Adrenal gland (tissue), 5 donors: ENCODE data around the gene OR2A2.
"Not testable (repeated sequence)": the region's sequence is repeated elsewhere in the genome, so short reads cannot be mapped to it uniquely, and the experiment has no call there.

Experiments used
- POLR2A ChIP-seq, 2 donors: fragments of 450-650 bp; IDR thresholded peaks; one replicate each; pipeline ENCODE4 v1.6.1; 2017; ENCODE audit warnings: antibody characterized with exemption in 2 of 2, mild to moderate bottlenecking in 2 of 2, moderate library complexity in 1 of 2
- TF ChIP-seq, protein P1 (sequence below), 6 experiments: fragments of 450-650 bp in 4 of 6; fragments of 200-600 bp in 2 of 6; sonication (generic) in 1 of 6; IDR thresholded peaks; 1 replicate in 5 of 6; 2 replicates in 1 of 6; pipeline versions ENCODE4 v1.5.1 to v1.8.0; 2016 to 2021; ENCODE audit warnings: antibody characterized with exemption in 6 of 6, mild to moderate bottlenecking in 2 of 6, moderate library complexity in 1 of 6
- donor health status: DM: no; HTN: no; CAD: no.

DNA sequence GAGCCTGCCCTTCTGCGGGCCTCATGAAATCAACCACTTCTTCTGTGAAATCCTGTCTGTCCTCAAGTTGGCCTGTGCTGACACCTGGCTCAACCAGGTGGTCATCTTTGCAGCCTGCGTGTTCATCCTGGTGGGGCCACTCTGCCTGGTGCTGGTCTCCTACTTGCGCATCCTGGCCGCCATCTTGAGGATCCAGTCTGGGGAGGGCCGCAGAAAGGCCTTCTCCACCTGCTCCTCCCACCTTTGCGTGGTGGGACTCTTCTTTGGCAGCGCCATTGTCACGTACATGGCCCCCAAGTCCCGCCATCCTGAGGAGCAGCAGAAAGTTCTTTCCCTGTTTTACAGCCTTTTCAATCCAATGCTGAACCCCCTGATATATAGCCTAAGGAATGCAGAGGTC lies 20.2 kb downstream of the OR2A2 start:
- TF ChIP-seq, protein P1, sequence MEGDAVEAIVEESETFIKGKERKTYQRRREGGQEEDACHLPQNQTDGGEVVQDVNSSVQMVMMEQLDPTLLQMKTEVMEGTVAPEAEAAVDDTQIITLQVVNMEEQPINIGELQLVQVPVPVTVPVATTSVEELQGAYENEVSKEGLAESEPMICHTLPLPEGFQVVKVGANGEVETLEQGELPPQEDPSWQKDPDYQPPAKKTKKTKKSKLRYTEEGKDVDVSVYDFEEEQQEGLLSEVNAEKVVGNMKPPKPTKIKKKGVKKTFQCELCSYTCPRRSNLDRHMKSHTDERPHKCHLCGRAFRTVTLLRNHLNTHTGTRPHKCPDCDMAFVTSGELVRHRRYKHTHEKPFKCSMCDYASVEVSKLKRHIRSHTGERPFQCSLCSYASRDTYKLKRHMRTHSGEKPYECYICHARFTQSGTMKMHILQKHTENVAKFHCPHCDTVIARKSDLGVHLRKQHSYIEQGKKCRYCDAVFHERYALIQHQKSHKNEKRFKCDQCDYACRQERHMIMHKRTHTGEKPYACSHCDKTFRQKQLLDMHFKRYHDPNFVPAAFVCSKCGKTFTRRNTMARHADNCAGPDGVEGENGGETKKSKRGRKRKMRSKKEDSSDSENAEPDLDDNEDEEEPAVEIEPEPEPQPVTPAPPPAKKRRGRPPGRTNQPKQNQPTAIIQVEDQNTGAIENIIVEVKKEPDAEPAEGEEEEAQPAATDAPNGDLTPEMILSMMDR (IDR thresholded peaks at IDR 0.05): not testable (repeated sequence)
- not testable (repeated sequence) for TF ChIP-seq POLR2A (IDR thresholded peaks at IDR 0.05)
